H1 (cell line): ENCODE results near the gene FOXN3. TPM values are rescaled to one million over a fixed set of nuclear protein-coding genes. Genes with fewer than 3 reads are reported as not detected.

Experiments
- CTCF ChIA-PET: fragments of 300-600 bp; sonication (Branson Sonifier 250); formaldehyde crosslinking; loops from one replicate; lab custom pipeline; 2021; ENCODE audit not compliant: partially characterized antibody; lab: Charles Lee
- POLR2A ChIA-PET: fragments of 300-600 bp; sonication (Branson Sonifier 250); formaldehyde crosslinking; loops from one replicate; lab custom pipeline; 2021; ENCODE audit warnings: inconsistent platforms; ENCODE audit not compliant: partially characterized antibody; lab: Charles Lee
- DNase-seq, 2 experiments: peaks; one replicate each; pipeline versions ENCODE4 v3.0.0 to v3.0.0-alpha.2; 2010 to 2022; ENCODE audit warnings: low spot score in 2 of 2, low read depth in 1 of 2, mixed read lengths in 1 of 2
- FAIRE-seq: peaks from 2 replicates; lab custom pipeline; 2011; peaks lifted over from hg19 to GRCh38; lab: Jason Lieb, UNC
- H2AFZ ChIP-seq: 2 replicates; pipeline ENCODE4 v1.8.1; 2012; ENCODE audit warnings: low read length, inconsistent platforms
- H2AK5ac ChIP-seq: 2 replicates; pipeline ENCODE4 v1.6.1; 2013; ENCODE audit warnings: low read depth, low read length
- H2BK120ac ChIP-seq: replicated peaks from 2 replicates; pipeline ENCODE3; 2013; ENCODE audit warnings: low read depth, low read length, inconsistent platforms
- H2BK12ac ChIP-seq: 2 replicates; pipeline ENCODE4 v1.6.1; 2013; ENCODE audit warnings: low read depth, low read length
- H2BK15ac ChIP-seq: 2 replicates; pipeline ENCODE4 v1.6.1; 2013; ENCODE audit warnings: low read length
- H2BK20ac ChIP-seq: 2 replicates; pipeline ENCODE4 v1.6.1; 2013; ENCODE audit warnings: low read length
- H2BK5ac ChIP-seq: 2 replicates; pipeline ENCODE4 v1.6.1; 2013; ENCODE audit warnings: low read depth, low read length
- H3K14ac ChIP-seq: 2 replicates; pipeline ENCODE4 v1.6.1; 2013; ENCODE audit warnings: inconsistent platforms; ENCODE audit not compliant: insufficient read length
- H3K18ac ChIP-seq: 2 replicates; pipeline ENCODE4 v1.6.1; 2013; ENCODE audit warnings: low read length; ENCODE audit errors: extremely low read depth
- H3K23ac ChIP-seq: 2 replicates; pipeline ENCODE4 v1.6.1; 2013; ENCODE audit warnings: inconsistent platforms; ENCODE audit not compliant: insufficient read length
- H3K23me2 ChIP-seq: 2 replicates; pipeline ENCODE4 v1.6.1; 2013; ENCODE audit warnings: low read depth, low read length
- H3K27ac ChIP-seq: 2 replicates; pipeline ENCODE4 v1.6.1; 2011; ENCODE audit warnings: low read depth, low read length, inconsistent platforms
- H3K27me3 ChIP-seq, 4 experiments: replicated peaks in 1 of 4; 1 replicate in 1 of 4; 2 replicates in 3 of 4; pipeline versions ENCODE4 v1.6.1 to v1.8.1; 2011 to 2013; ENCODE audit warnings: low read length in 3 of 4, mild to moderate bottlenecking in 3 of 4, inconsistent platforms in 2 of 4, mixed read lengths in 2 of 4, moderate library complexity in 1 of 4; ENCODE audit not compliant: control insufficient read depth in 3 of 4, insufficient read depth in 3 of 4; ENCODE audit errors: extremely low read depth in 1 of 4
- H3K36me3 ChIP-seq, 4 experiments: 2 replicates each; pipeline versions ENCODE4 v1.6.1 to v1.8.1; 2011 to 2013; ENCODE audit warnings: mild to moderate bottlenecking in 4 of 4, low read length in 3 of 4, moderate library complexity in 2 of 4, control low read depth in 1 of 4, inconsistent platforms in 1 of 4; ENCODE audit not compliant: insufficient read depth in 4 of 4, control insufficient read depth in 2 of 4
- H3K4ac ChIP-seq: replicated peaks from 2 replicates; pipeline ENCODE3; 2013; ENCODE audit warnings: low read length, low read depth, mixed read lengths, inconsistent platforms; ENCODE audit not compliant: insufficient read length
- H3K4me1 ChIP-seq, 4 experiments: replicated peaks in 1 of 4; 1 replicate in 1 of 4; 2 replicates in 3 of 4; pipeline versions ENCODE4 v1.6.1 to v1.8.1; 2011 to 2013; ENCODE audit warnings: low read length in 3 of 4, inconsistent platforms in 2 of 4, mixed read lengths in 1 of 4; ENCODE audit not compliant: insufficient read depth in 4 of 4, control insufficient read depth in 3 of 4
- H3K4me2 ChIP-seq, 2 experiments: 2 replicates each; pipeline versions ENCODE4 v1.6.1 to v1.8.1; 2011 to 2013; ENCODE audit warnings: low read depth in 2 of 2, low read length in 2 of 2, control low read depth in 1 of 2, inconsistent platforms in 1 of 2, mild to moderate bottlenecking in 1 of 2; ENCODE audit not compliant: insufficient read depth in 1 of 2
- H3K4me3 ChIP-seq, 4 experiments: fragments of 200-600, 300-600 bp in 1 of 4; sonication (generic), shearing (Covaris generic), sonication (Bioruptor Twin) in 1 of 4; 2 replicates each; pipeline versions ENCODE4 v1.5.1 to v1.8.1; 2011 to 2016; ENCODE audit warnings: low read length in 4 of 4, low read depth in 3 of 4, control low read depth in 2 of 4, inconsistent platforms in 2 of 4, mild to moderate bottlenecking in 2 of 4, mixed read lengths in 1 of 4, moderate library complexity in 1 of 4; ENCODE audit not compliant: insufficient read depth in 2 of 4; ENCODE audit errors: extremely low read depth in 1 of 4
- H3K56ac ChIP-seq: replicated peaks from 2 replicates; pipeline ENCODE3; 2013; ENCODE audit warnings: low read depth, mild to moderate bottlenecking, mixed read lengths, low read length, inconsistent platforms; ENCODE audit not compliant: insufficient read length
- H3K79me1 ChIP-seq: 2 replicates; pipeline ENCODE4 v1.6.1; 2013; ENCODE audit warnings: low read depth, low read length, control low read depth
- H3K79me2 ChIP-seq, 2 experiments: 2 replicates each; pipeline versions ENCODE4 v1.6.1 to v1.8.1; 2012 to 2013; ENCODE audit warnings: low read length in 2 of 2, mild to moderate bottlenecking in 2 of 2, inconsistent platforms in 1 of 2; ENCODE audit not compliant: insufficient read depth in 2 of 2, control insufficient read depth in 1 of 2
- H3K9ac ChIP-seq, 4 experiments: replicated peaks in 1 of 4; 1 replicate in 1 of 4; 2 replicates in 3 of 4; pipeline versions ENCODE4 v1.6.1 to v1.8.1; 2011 to 2013; ENCODE audit warnings: low read depth in 3 of 4, low read length in 3 of 4, control low read depth in 2 of 4, mild to moderate bottlenecking in 2 of 4, moderate library complexity in 2 of 4, inconsistent platforms in 1 of 4; ENCODE audit errors: extremely low read depth in 1 of 4
- H3K9me3 ChIP-seq, 2 experiments: 2 replicates each; pipeline versions ENCODE4 v1.6.1 to v1.8.1; 2012 to 2013; ENCODE audit warnings: mild to moderate bottlenecking in 2 of 2, moderate library complexity in 2 of 2, control low read depth in 1 of 2, inconsistent platforms in 1 of 2, low read depth in 1 of 2, low read length in 1 of 2, mixed read lengths in 1 of 2; ENCODE audit not compliant: insufficient read depth in 2 of 2
- H4K20me1 ChIP-seq, 2 experiments: replicated peaks in 1 of 2; 2 replicates each; pipeline versions ENCODE3 to v1.8.1; 2011 to 2013; ENCODE audit warnings: inconsistent platforms in 2 of 2, low read length in 2 of 2, mild to moderate bottlenecking in 1 of 2; ENCODE audit not compliant: insufficient read depth in 2 of 2, control insufficient read depth in 1 of 2
- H4K5ac ChIP-seq: 2 replicates; pipeline ENCODE4 v1.6.1; 2013; ENCODE audit warnings: low read length, low read depth, mixed read lengths, inconsistent platforms; ENCODE audit not compliant: insufficient read length
- H4K8ac ChIP-seq: 2 replicates; pipeline ENCODE4 v1.8.0; 2013; ENCODE audit warnings: mild to moderate bottlenecking, moderate library complexity, low read length, inconsistent platforms; ENCODE audit not compliant: insufficient read depth; ENCODE audit errors: extremely low read depth
- H4K91ac ChIP-seq: replicated peaks from 2 replicates; pipeline ENCODE3; 2013; ENCODE audit warnings: low read length, mixed read lengths, inconsistent platforms; ENCODE audit not compliant: insufficient read length
- CHD1 ChIP-seq: IDR thresholded peaks from 2 replicates; pipeline ENCODE4 v1.6.1; 2012; ENCODE audit warnings: low read depth, low read length, improper control_type of control experiment
- CTBP2 ChIP-seq: IDR thresholded peaks from 2 replicates; pipeline ENCODE4 v1.7.0; 2011; ENCODE audit warnings: borderline replicate concordance, mild to moderate bottlenecking, moderate library complexity, mixed read lengths, low read length; ENCODE audit not compliant: insufficient read depth, insufficient read length
- EP300 ChIP-seq, 2 experiments: IDR thresholded peaks; 1 replicate in 1 of 2; 2 replicates in 1 of 2; pipeline ENCODE4 v1.6.1; 2011 to 2012; ENCODE audit warnings: low read depth in 2 of 2, low read length in 2 of 2, mild to moderate bottlenecking in 2 of 2, borderline replicate concordance in 1 of 2, inconsistent platforms in 1 of 2, moderate library complexity in 1 of 2
- MAFK ChIP-seq: IDR thresholded peaks from 2 replicates; pipeline ENCODE4 v1.6.1; 2012; ENCODE audit warnings: low read depth, mild to moderate bottlenecking, improper control_type of control experiment, low read length
- POLR2AphosphoS5 ChIP-seq: IDR thresholded peaks from 2 replicates; pipeline ENCODE4 v1.6.1; 2011; ENCODE audit warnings: low read depth, low read length
- SUZ12 ChIP-seq: fragments of 200-600 bp; sonication (generic); IDR thresholded peaks from 2 replicates; pipeline ENCODE4 v1.6.1; 2012; ENCODE audit warnings: mild to moderate bottlenecking, inconsistent platforms, low read length, moderate library complexity, mixed read lengths
- TAF1 ChIP-seq: IDR thresholded peaks from 2 replicates; pipeline ENCODE4 v1.6.1; 2011; ENCODE audit warnings: mild to moderate bottlenecking, low read depth, low read length
- TBP ChIP-seq: IDR thresholded peaks from 2 replicates; pipeline ENCODE4 v1.6.1; 2011; ENCODE audit warnings: low read depth, low read length, improper control_type of control experiment
- WGBS, 2 experiments: shearing (Covaris generic) in 1 of 2; methylation state at CpG; one replicate each; pipeline versions ENCODE4 v1.1.6 to v1.1.7; 2013 to 2015; ENCODE audit warnings: low lambda C conversion rate in 2 of 2, mixed read lengths in 2 of 2, inconsistent platforms in 1 of 2, low coverage in 1 of 2, missing lambda C conversion rate in 1 of 2; ENCODE audit not compliant: insufficient replicate concordance in 2 of 2, insufficient coverage in 1 of 2, insufficient read length in 1 of 2; ENCODE audit errors: extremely low coverage in 1 of 2, missing lambda C conversion rate in 1 of 2; 5-methylcytosine and 5-hydroxymethylcytosine counted together
- polyA plus RNA-seq, 7 experiments: library from polyadenylated mRNA; depleted of rRNA in 3 of 7; stranded (reverse) in 5 of 7; unstranded in 2 of 7; fragments of >200 nt in 5 of 7; fragments of 200-250 nt in 2 of 7; gene quantifications; 1 replicate in 5 of 7; 2 replicates in 1 of 7; 4 replicates in 1 of 7; pipeline versions ENCODE4 v1.2.1 to v1.2.3, GENCODE V29; 2011 to 2013; ENCODE audit warnings: missing spikeins in 2 of 7, mixed read lengths in 2 of 7
- total RNA-seq: library from RNA; stranded (reverse); fragmentation: NEBNext Ultra II Directional; extraction: Animal tissue kit (Norgen Biotek cat#: 25700); gene quantifications from 2 replicates; pipeline ENCODE4 v1.2.1, GENCODE V29; 2021
- TF ChIP-seq, protein P1 (sequence below): IDR thresholded peaks from 2 replicates; pipeline ENCODE4 v1.6.1; 2011; ENCODE audit warnings: low read depth, mild to moderate bottlenecking, low read length; ENCODE audit not compliant: insufficient read depth

FOXN3 gene
- total and polyA plus RNA-seq, 2 of the 8 experiments (the other 6 are each of a cell fraction or from before 2014, with no cell fraction given) = 52.6 to 178 TPM

DNA sequence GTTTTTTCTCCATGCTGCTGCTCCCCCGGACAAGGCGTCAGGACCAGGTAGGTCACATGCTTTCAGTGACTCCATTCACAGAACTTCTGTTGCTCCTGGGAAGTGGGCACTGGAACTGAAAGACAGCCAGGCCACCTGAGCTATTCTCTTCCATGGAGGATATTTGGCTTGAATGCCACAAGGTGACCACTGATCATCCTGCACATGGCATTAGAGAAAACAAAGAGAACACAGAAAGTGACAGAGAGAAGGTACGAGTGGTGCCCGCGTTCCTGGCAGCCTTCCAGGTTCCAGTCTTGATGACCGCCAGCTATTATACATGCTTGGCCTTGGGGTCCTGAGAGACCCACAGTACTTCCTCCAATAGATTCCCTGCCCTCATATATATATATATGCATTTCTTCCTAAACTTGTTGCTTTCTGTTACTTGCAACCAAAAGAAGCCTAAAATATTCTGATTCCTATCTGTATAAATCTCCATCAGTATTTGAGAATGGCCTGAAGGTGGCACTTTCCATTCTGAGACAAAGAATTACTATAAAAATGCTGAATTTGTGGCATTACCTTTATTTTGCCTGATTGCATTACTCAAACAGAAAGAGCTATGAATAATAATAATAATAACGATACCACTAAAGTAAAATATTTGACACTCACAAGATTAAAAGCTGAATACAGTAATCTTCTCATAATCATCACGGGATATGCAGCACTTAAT, 174.9 kb downstream of the FOXN3 start:
- Histone ChIP-seq H3K56ac (no peak overlapping the region), H2BK15ac (no peak overlapping the region), H4K91ac (no peak overlapping the region), H3K9me3 (no peaks in the 10 kb centered on the region), H3K4me3 (no peak overlapping the region), H4K20me1 (peaks cover 5 to 11% of the 10 kb centered on the region in 2 experiments), H3K18ac (no peak overlapping the region), H3K4ac (no peak overlapping the region), H3K36me3 (peaks cover 0 to 4% (median 1%) of the 10 kb centered on the region in 4 experiments; a peak in 3 of 8 replicates), H2BK5ac (no peak overlapping the region), H2AK5ac (no peak overlapping the region), H2AFZ (no peak overlapping the region), H3K4me1 (peaks cover 6 to 17% (median 14%) of the 10 kb centered on the region in 4 experiments), H3K27ac (no peak overlapping the region), H3K4me2 (no peak overlapping the region), H3K79me1 (peaks cover 11% of the 10 kb centered on the region), H3K14ac (no peak overlapping the region), H3K27me3 (no peaks in the 10 kb centered on the region), H3K23me2 (no peaks in the 10 kb centered on the region), H4K5ac (no peak overlapping the region), H3K23ac (no peak overlapping the region), H4K8ac (no peak overlapping the region), H2BK120ac (no peak overlapping the region), H3K9ac (no peak overlapping the region), H3K79me2 (peaks cover 0 to 86% of the 10 kb centered on the region in 2 experiments; a peak in 2 of 4 replicates), H2BK12ac (no peak overlapping the region), H2BK20ac (no peak overlapping the region)
- DNase-seq (no peak), FAIRE-seq (no peak)
- TF ChIP-seq CHD1 (no peak), EP300 (IDR thresholded peaks at IDR 0.05; ENCODE audit: borderline replicate concordance in 1 of 2, low read depth in 2 of 2, low read length in 2 of 2) (no peak), TBP (no peak), SUZ12 (no peak), POLR2AphosphoS5 (no peak), CTBP2 (no peak), MAFK (no peak), TAF1 (no peak)
- TF ChIP-seq, protein P1, sequence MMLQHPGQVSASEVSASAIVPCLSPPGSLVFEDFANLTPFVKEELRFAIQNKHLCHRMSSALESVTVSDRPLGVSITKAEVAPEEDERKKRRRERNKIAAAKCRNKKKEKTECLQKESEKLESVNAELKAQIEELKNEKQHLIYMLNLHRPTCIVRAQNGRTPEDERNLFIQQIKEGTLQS = no peak
- ChIA-PET POLR2A (interaction anchor here (1.3 kb wide), 1 partner anchor 10 kb away, joined by 3 read pairs; no protein-coding TSS in a partner anchor), CTCF (interaction anchor here (0.6 to 2.6 kb wide), 12 partner anchors 9 to 758 kb away, joined by 3 to 10 read pairs (median 3); no protein-coding TSS in a partner anchor)
- 92% methylated on average over 8 of the region's 8 CpGs; no CpG with 5 or more reads in 1 of the 2 experiments for WGBS, 2 experiments
